Activated CD8-positive, alpha-beta memory T cell treated with anti-CD3 and anti-CD28 coated beads for 36 hours (primary cell): Measurements from ENCODE around the gene MYBPC1. TPM values are rescaled to one million over a fixed set of nuclear protein-coding genes. Genes with fewer than 3 reads are reported as not detected.

Source experiments
- CTCF ChIA-PET: fragments of 350-600 bp; sonication (Branson Sonifier 250); formaldehyde crosslinking; loops from one replicate; lab custom pipeline; 2021; ENCODE audit warnings: antibody characterized with exemption; lab: Charles Lee
- POLR2A ChIA-PET: fragments of 350-600 bp; sonication (Branson Sonifier 250); formaldehyde crosslinking; loops from one replicate; lab custom pipeline; 2021; ENCODE audit warnings: antibody characterized with exemption; lab: Charles Lee
- total RNA-seq, 2 experiments: library from RNA; stranded (reverse); gene quantifications; one replicate each; pipeline ENCODE4 v1.2.3, GENCODE V29; 2021

The MYBPC1 gene
- total RNA-seq, 2 experiments from 2014 or later: not detected

DNA sequence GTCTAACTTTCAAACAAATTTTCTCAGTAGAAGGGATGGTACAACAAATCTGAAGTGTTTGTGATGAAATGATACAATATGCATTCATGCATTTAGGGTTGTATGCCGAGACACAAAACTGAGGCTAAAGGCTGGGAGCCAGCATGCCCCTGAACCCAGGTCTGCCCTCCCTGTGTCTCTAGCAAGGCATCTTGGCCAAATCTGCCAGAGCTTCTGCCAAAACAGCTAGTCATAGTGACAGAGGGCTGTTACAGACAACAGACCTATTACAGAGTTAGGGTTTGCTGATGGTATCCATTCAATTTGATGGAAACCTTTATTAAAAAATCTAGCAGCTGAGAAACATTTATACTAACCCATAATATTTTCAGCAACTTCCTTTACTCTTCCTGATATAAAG lies 91.4 kb downstream of the MYBPC1 start:
- CTCF ChIA-PET: no interaction called here

DNA sequence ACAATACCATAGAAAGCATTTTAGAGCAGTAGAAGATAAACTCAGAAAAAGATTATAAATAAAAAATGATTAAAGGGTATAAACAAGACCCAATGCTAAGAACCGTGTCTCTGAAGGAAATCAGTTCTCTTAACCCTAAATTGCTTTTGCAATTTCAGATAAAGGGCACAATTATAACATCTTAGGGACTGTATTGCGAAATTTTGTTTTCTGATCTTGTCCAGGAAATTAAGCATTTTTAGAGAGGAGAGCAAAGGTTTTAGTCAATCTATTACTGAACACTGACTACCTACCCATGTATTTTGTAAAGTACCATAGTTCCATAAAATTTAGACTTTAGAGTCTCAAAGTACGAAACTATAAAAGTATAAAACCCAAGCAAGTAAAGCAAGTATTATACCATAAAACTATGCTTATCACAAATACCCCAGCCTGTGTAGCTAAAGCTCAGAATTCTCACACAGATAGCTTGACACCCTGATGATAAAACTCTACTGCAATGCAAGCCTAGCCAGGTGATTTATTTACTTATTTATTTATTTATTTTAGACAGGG lies 95.8 kb downstream of the MYBPC1 start:
- ChIA-PET CTCF (no interaction called here), POLR2A (no interaction called here)

More for the DNA sequence above, 91.4 kb downstream of the MYBPC1 start:
- POLR2A ChIA-PET: no interaction called here

DNA sequence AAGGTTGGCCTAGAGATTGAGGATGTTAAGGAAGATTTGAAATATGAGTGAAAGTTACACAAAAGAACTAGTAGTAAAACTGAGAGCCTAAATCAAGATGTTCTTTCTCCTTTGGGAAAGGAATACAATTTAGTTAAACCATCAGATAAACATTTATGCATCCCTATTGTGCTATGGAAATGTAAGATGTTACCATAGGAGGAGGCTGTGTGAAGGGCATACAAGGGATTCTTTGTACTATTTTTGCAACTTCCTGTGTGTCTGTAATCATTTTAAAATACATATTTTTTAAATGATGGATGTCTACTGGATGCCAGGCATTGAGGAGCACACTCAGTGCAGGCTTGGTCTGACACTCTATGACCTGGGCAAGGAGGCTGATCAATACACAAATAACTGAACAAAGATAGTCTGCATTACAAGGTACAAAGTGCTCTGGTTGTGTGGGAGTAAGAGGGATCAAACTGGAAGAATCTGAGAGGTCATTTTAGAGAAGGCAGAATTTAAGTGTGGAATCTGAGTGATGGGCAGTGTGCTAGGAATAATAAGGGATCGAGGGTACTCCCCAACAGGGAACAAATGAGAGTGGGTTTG lies 96.8 kb downstream of the MYBPC1 start:
- POLR2A ChIA-PET: no interaction called here

DNA sequence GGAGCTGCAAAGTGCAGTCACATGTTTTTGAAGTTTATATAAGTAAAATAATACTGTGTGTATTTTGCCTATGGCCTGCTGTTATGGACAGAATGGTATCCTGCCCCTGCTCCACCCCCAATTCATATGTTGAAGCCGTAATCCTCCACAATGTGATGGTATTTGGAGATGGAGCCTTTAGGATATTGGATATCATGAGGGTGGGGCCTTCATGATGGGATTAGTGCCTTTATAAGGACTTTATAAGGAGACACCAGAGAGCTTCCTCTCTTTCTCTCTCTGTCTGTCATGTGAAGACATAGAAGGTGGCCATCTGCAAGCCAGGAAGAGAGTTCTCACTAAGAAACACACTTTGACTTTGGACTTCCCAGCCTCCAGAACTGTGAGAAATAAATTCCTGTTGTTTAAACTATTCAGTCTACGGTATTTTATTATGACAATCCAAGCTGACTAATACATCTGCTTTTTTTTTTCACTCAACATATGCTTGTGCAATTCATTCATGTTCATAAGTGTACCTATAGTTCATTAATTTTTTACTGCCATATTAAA lies 99.6 kb downstream of the MYBPC1 start:
- CTCF ChIA-PET: no interaction called here
- POLR2A ChIA-PET: no interaction called here

More for the DNA sequence above, 96.8 kb downstream of the MYBPC1 start:
- CTCF ChIA-PET: no interaction called here

DNA sequence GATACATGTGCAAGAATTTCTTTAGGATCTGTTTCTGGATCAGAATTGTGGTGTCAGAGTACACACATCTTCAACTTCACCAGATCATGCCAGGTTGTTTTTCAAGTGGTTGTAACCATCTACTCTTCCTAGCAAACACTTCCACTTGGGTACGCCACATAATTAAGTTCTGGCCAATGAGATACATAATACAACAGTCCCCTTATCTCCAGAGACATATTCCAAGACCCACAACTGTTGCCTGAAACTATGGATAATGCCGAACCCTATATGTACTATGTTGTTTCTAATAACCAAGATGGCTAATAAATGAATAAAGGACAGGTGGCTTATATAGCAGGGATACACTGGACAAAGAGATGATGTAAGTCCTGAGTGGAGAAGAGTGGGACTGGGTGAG lies 100.2 kb downstream of the MYBPC1 start:
- ChIA-PET POLR2A (no interaction called here), CTCF (no interaction called here)

DNA sequence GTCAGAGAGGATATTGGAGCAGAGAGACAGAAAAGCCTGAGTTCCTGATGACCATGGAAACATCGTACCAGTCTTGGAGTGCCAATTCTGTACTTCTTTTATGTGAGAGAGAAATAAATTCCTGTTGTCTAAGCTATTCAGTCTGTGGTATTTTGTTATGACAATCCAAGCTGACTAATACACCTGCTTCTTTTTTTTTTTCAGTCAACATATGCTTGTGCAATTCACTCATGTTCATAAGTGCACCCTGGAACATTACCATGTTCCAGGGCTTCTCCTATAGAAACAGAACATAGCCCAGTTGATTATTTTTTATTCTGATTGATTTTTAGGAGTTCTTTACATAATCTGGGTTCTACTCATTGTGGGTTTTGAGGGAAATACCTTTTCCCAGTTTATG lies 100.9 kb downstream of the MYBPC1 start:
- CTCF ChIA-PET: no interaction called here
- POLR2A ChIA-PET: no interaction called here

DNA sequence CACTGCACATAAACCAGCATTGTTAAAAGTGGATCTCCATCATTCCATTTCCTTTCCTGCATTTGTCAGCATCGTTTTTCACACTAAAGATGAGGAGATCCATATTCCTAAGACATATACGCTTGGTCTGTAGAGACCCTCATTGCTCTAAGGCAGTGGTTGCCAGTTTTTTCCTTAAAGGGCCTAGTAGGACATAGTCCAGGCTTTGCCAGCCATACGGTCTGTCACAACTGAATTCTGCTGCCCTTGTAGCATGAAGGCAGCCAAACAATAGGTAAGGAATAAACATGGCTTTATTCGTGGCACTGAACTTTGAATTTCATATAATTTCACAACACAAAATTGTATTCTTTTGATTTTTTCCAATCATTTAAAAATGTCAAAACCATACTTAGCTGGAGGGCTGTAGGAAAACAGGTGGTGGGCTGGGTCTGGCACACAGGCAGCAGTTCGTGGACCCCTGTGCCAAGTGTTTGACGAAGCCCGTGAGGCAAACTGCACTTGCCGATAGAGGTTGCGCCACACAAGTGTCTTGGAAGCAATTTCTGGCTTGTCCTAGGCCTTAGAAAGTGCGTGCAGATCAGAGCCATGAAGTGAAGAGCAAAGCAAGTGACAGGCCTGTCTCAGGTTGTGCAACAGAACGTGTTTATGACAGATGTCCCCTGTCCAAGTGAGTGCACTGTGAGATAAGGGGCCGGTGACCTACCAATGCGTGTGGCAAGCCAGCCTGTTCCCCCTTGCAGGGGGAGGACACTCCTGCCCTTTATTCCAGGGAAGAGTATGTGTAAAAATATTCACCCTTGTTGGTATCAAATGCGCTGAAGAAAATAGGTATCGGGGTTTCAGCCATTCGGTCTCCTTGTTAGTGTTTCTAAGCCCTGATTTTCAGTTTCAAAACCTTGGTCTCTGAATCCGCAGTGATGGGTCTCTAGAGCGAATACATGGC lies 101.8 kb downstream of the MYBPC1 start:
- CTCF ChIA-PET: no interaction called here

DNA sequence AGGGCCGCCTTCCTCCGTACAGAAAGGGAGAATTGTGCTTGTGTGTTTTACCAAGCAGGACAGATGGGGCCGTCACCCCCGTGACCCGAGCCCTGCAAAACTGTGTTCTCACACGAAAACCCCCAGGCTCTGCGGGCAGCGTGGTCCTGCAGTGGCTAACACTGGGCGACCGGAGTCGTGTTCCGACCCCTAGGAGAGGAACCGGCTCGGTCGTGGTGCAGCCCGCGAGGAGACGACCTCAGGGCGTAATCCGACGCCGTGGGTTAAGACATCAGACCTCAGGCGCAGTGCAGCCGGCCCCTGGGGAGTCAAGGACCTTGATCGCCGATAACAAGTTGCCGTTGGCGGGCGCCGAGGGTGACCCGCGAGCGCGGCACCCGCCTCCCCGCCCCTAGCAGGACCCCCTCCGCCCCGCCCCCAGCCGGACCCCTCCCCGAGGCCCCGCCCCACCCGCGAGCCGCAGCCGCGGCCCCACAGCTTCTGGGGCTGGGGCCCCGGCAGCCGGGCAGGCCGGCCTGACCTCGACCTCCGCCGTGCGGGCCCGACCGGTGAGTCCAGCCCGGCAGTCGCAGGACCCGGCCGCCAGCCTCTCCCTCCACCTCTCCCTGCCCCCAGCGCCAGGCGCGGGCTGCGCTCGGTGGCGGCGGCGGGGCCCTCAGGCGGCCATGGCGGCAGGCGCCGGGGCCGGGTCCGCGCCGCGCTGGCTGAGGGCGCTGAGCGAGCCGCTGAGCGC lies 102.6 kb downstream of the MYBPC1 start, which contains the start of gene CHPT1:
TSS of gene CHPT1 (plus strand) at position 444 of the 733 bp plus-strand sequence. CDS start at position 666, 222 bp downstream.
- ChIA-PET CTCF (no interaction called here), POLR2A (no interaction called here)

More for the DNA sequence above, 101.8 kb downstream of the MYBPC1 start:
- POLR2A ChIA-PET: no interaction called here

DNA sequence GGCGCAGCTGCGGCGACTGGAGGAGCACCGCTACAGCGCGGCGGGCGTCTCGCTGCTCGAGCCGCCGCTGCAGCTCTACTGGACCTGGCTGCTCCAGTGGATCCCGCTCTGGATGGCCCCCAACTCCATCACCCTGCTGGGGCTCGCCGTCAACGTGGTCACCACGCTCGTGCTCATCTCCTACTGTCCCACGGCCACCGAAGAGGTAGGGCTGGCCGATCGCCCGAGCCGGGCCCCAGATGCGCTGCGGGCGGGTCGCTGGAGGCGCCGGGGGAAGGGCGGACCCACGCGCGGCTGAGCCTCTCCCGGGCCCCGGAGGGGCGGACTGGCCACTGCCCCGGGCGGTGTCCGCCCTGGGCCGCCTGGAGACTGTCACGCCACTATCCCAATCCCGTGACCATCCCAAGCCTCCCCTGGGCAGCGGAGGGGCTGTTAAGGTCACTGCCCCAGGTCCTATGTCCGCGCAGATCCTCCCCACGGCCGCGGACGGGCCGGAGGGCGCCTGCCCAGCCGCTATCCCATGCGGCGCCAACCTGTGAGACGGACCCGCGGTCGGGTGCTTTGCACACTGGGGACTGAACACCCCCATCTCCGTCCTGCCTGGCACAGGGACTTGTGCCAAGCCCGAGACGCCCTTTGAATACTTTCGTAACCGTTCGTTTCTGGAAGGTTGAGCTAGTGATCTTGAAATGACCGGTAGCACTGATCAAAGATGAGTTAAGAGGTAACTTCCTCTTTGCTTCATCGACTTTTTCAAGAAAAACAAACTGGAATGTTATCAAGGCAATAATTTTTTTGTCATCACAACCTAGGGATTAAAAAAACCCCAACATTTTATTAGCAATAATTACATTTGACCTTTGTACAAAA lies 103.4 kb downstream of the MYBPC1 start:
- ChIA-PET CTCF (no interaction called here), POLR2A (no interaction called here)

DNA sequence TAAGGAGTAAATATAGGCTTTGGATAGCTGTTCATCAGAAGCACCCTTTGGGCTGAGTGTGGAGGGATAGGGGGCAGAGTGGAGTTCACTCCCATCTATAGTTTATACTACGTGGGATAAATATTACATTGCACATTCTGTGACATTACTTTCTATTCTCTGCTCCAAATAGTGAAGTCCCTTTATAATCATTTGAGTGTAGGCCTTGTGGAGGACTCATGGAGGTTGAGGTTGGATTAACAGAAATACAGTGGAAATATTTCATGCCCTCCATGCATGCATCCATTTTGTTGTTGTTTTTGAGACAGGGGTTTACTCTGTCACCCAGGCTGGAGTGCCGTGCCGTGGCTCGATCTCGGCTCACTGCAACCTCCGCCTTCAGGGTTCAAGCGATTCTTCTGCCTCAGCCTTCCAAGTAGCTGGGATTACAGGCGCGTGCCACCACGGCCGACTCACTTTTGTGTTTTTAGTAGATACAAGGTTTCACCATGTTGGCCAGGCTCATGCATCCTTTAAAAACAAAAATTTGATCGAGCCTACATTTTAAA lies 104.1 kb downstream of the MYBPC1 start:
- ChIA-PET CTCF (no interaction called here), POLR2A (no interaction called here)

DNA sequence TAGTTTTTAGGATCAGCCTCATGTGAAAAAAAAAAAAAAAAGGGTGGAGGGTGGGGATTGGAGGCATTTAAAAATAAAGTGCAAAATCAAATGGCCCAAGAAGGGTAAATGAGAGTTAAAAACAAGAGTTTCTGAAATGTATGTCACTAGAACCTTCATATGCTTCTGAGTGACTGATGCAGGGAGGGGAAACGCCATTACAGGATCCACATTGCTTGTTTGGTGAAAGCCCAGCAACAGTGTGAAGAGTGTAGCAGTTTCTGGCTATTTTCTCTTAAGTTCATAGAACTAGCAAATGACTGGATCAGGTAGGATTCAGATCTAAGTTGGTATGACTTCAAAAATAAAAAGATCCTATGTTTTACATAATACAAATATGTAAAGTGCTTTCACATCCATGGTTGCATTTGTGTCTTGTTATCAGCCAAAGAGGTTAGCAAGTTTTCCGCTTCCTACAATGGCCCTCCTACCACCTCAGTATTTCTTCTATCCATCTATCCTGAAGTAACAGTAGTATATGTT lies 105.6 kb downstream of the MYBPC1 start:
- ChIA-PET CTCF (interaction anchor here (0.7 kb wide), 1 partner anchor 424 kb away, joined by 3 read pairs; no protein-coding TSS in a partner anchor), POLR2A (no interaction called here)

DNA sequence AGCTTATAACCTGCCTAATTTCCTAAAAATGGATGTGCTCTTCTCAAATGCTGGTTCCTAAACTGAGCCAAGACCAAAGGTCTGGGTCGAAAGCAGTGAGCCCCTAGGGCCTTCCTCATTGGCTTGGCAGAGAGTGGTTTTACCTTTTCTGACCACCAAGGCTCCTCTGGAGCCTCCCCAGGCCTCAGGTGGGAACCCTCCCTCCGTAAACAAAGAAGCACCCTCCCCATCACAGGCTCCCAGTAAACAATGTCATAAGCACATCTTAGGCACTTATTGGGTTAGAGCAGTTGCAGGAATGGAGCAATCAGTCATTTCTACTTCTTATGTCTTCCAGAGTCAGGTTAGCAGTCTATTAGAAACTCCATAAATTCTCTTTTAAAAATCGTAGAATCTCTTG lies 108.7 kb downstream of the MYBPC1 start:
- CTCF ChIA-PET: interaction anchor here (0.7 kb wide), 1 partner anchor 144 kb away, joined by 3 read pairs; no protein-coding TSS in a partner anchor

DNA sequence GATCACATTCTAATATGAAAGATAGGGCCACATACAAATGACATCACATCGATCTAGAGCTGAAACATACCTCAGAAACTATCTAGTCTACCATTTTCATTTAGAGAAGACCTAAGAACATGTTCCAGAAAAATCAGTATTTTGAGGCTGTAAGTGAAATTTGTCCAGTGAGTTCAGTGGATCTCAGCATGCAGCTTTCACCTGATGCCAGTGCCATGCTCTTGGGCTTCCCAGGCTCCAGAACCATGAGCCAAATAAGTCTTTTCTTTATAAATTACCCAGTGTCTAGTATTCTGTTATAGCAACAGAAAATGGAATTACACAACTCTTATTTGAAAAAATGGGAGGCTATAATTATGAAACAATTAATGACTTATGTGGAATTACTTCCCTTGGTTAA lies 111.6 kb downstream of the MYBPC1 start:
- CTCF ChIA-PET: no interaction called here
- POLR2A ChIA-PET: no interaction called here

More for the DNA sequence above, 108.7 kb downstream of the MYBPC1 start:
- POLR2A ChIA-PET: no interaction called here

DNA sequence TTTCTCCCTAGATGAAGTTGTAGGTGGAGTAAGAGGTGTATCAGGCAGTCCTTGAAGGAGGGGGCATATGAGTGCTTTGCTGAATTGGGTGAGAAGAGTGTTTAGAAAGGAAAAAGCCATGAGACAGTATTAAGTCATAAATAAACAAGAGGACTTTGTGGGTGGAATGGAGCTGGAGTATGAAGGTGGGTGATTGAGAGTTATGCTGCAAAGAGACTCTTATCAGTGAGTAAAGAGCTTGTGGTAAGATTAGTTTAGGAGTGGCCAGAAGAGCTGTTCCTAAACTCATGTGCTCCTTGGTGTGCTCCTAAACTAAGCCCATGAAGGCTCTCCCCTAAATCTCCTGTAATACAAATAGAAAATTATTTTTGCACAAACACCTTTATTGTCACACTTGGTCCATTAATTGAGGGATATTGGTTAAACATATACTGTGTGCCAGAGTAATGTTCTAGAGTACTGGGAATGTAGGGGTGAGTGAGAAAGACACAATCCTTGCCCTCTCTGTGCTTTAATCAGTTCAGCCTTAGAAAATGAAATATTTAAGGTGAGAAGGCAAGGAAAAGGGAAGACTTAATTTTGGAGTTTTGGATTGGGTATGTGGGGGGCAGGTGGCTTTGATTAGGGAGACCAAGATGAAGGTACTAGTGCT lies 112.5 kb downstream of the MYBPC1 start:
- POLR2A ChIA-PET: no interaction called here

DNA sequence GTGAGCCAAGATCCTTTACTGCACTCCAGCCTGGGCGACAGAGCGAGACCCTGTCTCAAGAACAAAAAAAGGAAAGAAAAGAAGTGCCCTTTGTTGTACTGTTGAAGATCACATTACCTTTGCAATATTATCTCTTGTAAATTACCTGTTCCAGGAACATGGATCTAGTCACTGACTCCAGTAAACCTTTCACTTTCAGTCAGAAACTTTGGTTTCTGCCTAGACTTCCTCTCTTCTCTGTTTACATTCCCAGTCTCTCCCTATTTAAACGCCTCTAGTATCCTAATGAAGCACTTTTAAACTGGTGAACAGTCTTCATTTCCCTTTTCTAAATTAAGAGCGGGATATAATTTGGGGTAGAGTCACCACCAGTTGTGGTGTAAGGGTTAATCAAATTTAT lies 115.5 kb downstream of the MYBPC1 start:
- CTCF ChIA-PET: no interaction called here

More for the DNA sequence above, 112.5 kb downstream of the MYBPC1 start:
- CTCF ChIA-PET: no interaction called here

DNA sequence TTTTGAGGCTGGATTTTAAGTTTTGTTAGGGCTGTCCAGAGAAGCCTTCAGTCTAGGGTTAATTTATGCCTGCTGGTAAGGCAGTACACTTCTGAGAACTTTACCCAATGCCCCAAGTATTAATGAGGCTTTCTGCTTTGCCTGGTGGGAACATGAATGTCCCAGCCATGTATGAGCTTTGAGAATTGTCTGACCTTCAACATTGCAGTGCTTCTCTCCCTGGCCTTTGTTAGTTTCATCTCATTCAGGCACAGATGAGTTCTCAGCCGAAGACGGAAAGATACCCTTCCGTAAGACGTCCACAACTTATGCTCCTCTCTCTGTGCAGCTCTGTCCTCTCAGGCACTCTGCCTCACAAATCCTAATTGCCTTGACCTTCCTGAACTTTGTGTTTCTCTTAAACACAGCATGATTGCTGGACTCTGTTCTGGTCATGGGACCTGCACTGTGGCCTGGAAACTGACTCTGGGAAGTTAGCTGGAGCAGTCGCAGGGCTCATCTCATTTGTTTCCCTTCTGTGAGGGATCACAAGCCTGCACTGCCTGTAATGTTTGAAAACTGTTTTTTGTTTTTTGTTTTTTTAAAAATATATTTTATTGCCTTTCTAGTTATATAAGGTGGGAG lies 118.4 kb downstream of the MYBPC1 start:
- CTCF ChIA-PET: no interaction called here
- POLR2A ChIA-PET: no interaction called here

More for the DNA sequence above, 115.5 kb downstream of the MYBPC1 start:
- POLR2A ChIA-PET: no interaction called here

DNA sequence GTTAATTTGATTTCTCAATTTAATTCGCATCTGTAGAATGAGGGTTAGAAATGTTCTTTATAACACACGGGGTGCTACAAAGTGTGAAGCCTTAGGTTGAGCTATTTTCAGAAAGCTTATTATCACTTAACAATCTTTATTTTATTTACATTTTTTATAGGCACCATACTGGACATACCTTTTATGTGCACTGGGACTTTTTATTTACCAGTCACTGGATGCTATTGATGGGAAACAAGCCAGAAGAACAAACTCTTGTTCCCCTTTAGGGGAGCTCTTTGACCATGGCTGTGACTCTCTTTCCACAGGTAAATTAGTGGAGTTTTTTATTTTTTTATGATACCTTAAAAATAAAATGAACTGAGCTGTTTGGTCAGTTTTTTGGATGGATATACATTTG lies 119.2 kb downstream of the MYBPC1 start:
- POLR2A ChIA-PET: no interaction called here
- CTCF ChIA-PET: no interaction called here
